ENCODE measurements around the gene RTN4RL2.

Gene RTN4RL2

GRCh38 chr11:57515332-57516060 lies 55.2 kb downstream of the RTN4RL2 start, which contains the start of gene SLC43A1:
Gene SLC43A1, minus strand, starts transcription at chr11:57515702. Its CDS starts 1,591 bp downstream, at chr11:57514111.
- peak within 1 kb of the TSS; percentile 80 for H3K4me3 ChIP-seq (ENCODE audit: low read depth, low read length)
- in situ Hi-C loops (cut with HindIII; ENCODE audit: low sequenced_read_pairs) = no loop called here
- no peak for TF ChIP-seq CTCF (IDR thresholded peaks at IDR 0.05; ENCODE audit: low read depth, low read length, missing control alignments)
- no peak for DNase-seq (ENCODE audit: low read depth)

DNA sequence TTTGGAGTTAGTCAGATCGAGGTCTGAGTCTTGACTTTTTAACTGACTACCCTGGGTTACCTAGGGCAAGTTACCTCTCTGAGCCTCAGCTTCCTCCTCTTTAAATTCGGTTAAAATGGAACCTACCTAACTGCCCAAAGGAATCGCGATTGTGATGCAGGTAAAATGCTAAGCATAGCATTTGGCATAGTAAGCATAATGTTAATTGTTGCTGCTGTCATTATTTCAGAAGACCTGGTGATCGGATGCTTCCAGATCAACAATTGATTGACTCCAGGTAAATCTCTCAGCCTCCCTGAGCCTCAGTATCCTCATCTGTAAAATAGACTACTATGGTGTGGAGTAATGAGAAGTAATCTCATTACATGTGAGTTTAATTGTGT lies 55.7 kb downstream of the RTN4RL2 start:
- no peak for TF ChIP-seq CTCF (IDR thresholded peaks at IDR 0.05; ENCODE audit: low read depth, low read length, missing control alignments)
- in situ Hi-C loops (cut with HindIII; ENCODE audit: low sequenced_read_pairs) = no loop called here
- no peak for DNase-seq (ENCODE audit: low read depth)
- H3K4me3 ChIP-seq (ENCODE audit: low read depth, low read length) = peak overlapping the region; percentile 80

DNA sequence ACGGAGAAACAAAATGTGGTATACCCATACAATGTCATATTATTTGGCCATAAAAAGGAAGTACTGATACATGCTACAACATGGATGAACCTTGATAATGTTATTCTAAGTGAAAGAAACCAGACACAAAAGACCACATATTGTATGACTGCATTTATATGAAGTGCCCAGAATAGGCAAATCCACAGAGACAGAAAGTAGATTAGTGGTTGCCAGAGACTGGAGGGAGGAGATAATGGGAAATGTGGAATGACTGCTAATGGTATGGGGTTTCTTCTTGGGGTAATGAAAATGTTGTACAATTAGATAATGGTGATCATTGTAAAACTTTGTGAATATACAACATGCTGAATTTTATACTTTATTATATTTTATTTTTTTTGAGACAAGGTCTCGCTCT lies 60.8 kb downstream of the RTN4RL2 start:
- in situ Hi-C loops (cut with HindIII; ENCODE audit: low sequenced_read_pairs) = no loop called here
- TF ChIP-seq CTCF (IDR thresholded peaks at IDR 0.05; ENCODE audit: low read depth, low read length, missing control alignments) = no peak
- DNase-seq (ENCODE audit: low read depth) = no peak
- no peak overlapping the region for H3K4me3 ChIP-seq (ENCODE audit: low read depth, low read length)

DNA sequence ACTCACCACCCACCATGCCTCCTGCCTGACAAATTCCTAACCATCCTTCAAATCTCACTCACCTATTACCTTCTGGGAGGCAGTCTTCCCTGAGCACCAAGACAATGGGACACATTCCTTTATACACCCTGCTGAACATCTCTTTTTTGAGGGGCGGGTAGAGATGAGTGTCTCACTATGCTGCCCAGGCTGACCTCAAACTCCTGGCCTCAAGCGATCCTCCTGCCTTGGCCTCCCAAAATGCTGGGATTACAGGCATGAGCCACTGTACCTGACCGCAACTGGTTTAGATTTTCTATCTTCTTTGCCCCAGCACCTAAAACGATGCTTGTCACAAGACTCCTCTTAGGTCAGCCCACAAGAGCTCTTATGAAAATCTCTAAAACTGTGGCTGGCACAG lies 63.1 kb downstream of the RTN4RL2 start:
- in situ Hi-C loops (cut with HindIII; ENCODE audit: low sequenced_read_pairs) = no loop called here
- no peak for DNase-seq (ENCODE audit: low read depth)
- H3K4me3 ChIP-seq (ENCODE audit: low read depth, low read length) = no peak overlapping the region
- no peak for TF ChIP-seq CTCF (IDR thresholded peaks at IDR 0.05; ENCODE audit: low read depth, low read length, missing control alignments)
